Left hindlimb (tissue), 1 donor: Measurements from ENCODE around the gene PODN.

ENCODE experiments used
- DNase-seq: peaks from one replicate; pipeline ENCODE4 v3.0.0-alpha.2; 2018

PODN gene

GRCh38 chr1:53075761-53076163, 13.7 kb downstream of the PODN start:
- DNase-seq: peak; percentile 21

DNA sequence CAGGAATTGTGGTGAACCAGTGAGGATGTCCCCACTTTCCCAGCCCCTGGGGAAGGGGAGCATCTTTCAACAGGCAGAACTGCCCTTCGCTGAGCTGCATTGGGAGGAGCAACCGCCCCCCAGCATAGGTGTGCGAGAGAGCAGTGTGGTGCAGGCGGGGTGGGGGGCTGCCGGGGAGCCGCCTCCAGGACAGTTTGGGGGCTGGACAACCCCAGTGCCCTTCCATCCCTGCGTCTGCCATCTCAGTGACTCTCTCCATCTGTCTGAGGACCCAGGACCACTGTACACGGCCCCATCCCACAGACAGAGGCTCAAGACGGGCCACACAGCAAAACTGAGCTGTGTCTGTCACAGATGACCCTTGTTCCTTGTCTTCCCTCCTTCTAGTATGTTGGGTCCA, 14.2 kb downstream of the PODN start:
- no peak for DNase-seq

DNA sequence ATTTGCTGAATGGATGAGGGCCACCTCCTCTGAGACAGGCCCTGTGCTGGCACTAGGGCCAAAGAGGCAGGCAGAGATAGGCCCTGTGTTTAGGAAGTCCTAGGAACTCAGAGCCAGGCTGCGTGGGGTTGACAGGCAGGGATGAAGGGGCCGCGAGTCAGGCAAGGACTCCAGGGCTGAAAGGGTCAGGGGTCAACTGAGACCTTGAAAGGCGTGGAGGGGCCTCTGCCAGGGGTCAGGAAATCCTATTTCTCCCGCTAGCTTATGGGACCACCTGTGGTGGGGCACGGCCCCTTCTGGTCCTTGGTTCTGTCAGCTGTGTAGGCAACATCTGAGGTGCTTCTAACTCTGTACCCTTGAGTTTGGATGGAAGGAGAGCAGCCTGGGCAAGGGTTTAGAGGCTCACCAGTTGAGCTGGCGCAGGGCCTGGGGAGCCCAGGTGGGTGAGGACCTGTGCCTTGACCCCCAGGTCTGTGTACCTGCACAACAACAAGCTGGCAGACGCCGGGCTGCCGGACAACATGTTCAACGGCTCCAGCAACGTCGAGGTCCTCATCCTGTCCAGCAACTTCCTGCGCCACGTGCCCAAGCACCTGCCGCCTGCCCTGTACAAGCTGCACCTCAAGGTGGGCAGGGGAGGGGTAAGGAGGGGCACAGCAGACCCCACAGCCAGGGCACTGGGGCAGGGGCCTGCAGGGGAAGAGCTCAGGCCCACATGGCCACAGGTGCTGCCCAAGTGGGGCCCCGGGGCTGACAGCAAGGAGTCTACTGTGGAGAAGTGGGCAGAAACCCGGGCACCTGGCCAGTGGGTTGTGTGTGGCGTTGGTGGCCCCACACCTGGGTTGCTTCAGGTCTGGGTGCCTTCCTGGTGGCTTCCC, 14.9 kb downstream of the PODN start:
- DNase-seq: no peak

DNA sequence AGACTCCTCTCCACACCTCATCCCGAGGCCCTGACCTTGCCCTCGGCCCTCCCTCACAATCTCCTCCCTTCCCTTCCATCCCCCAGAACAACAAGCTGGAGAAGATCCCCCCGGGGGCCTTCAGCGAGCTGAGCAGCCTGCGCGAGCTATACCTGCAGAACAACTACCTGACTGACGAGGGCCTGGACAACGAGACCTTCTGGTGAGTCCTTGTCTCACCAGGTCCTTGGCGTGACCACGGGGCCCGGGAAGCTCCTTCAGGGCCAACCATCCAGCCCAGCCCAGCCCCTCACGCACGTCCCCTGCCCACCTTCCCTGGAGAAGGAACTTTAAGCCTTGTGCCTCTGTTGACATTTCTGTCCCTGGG, 15.6 kb downstream of the PODN start:
- no peak for DNase-seq

DNA sequence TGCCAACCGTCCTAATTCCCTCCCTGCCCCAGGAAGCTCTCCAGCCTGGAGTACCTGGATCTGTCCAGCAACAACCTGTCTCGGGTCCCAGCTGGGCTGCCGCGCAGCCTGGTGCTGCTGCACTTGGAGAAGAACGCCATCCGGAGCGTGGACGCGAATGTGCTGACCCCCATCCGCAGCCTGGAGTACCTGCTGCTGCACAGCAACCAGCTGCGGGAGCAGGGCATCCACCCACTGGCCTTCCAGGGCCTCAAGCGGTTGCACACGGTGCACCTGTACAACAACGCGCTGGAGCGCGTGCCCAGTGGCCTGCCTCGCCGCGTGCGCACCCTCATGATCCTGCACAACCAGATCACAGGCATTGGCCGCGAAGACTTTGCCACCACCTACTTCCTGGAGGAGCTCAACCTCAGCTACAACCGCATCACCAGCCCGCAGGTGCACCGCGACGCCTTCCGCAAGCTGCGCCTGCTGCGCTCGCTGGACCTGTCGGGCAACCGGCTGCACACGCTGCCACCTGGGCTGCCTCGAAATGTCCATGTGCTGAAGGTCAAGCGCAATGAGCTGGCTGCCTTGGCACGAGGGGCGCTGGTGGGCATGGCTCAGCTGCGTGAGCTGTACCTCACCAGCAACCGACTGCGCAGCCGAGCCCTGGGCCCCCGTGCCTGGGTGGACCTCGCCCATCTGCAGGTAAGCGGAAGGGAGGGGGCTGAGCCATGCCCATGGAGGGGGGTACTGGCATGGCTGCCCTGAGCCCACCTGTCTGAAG, 16.5 kb downstream of the PODN start:
- peak; percentile 4 for DNase-seq

DNA sequence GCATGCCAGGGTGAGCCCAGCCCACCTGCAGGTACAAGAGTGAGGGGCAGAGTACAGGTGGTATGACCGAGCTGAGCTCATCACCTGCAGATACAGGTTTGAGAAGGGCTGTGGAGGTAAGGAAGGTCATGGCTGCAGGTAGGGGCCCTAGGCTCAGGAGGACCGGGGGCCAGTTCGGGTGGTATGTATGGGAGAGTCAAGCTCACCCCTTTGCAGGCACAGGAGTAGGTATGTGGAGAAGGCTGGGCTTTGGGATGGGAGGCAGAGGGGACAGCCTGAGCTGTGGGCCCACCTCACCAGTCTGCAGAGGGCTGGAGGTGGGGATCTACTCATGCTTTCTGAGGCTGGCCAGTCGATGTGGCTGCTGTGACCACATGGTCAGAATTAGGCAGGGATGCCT, 17.2 kb downstream of the PODN start:
- no peak for DNase-seq

DNA sequence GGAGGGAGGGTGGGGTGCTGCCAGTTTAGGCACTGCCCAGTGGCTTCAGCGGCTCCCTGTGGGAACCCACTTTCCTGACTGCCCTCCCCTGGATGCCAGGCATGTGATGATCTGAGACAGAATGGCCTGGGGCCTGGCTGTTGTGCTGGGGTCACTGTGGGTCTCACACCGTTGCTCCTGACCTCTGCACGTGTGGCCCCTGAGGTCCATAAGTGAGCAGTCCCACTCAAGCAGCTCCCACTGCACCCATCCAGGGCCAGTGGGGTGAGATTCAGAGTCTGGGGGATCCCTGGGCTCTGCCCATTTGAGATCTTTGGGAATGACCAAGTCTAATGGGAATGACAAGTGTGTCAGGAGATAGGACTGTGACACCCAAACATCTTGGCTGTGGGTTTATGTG, 18.0 kb downstream of the PODN start:
- peak; percentile 1 for DNase-seq

GRCh38 chr1:53080769-53081168, 18.8 kb downstream of the PODN start:
- no peak for DNase-seq

DNA sequence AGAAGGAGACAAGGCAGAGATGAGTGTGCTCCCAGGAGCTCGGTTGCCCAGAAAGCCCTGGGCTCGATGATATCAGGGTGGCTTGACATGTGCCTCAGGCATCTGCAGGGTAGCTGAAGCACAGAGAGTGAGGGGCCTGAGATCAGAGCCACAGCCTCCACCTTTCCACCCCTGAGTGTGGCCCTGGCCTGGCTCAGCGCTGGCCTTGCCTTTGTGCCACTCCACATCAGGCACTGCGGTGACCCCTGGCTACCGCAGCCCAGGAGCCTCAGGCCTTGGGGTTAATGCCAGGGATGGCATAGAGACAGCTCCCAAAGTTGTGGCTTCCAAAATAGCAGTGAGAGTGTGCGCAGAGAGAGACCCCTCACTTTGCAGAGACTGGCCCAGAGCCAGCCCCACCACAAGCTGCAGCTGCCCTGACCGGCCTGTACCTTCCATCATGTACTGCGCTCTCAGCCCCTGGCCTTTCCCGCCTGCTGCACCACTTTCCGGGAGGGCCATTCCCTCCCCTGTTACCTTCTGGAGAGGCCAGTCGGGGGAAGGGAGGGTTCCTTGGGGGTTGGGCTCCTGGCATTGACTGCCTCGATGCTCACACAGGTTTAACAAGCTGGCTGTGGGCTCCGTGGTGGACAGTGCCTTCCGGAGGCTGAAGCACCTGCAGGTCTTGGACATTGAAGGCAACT, 19.5 kb downstream of the PODN start:
- DNase-seq: no peak

DNA sequence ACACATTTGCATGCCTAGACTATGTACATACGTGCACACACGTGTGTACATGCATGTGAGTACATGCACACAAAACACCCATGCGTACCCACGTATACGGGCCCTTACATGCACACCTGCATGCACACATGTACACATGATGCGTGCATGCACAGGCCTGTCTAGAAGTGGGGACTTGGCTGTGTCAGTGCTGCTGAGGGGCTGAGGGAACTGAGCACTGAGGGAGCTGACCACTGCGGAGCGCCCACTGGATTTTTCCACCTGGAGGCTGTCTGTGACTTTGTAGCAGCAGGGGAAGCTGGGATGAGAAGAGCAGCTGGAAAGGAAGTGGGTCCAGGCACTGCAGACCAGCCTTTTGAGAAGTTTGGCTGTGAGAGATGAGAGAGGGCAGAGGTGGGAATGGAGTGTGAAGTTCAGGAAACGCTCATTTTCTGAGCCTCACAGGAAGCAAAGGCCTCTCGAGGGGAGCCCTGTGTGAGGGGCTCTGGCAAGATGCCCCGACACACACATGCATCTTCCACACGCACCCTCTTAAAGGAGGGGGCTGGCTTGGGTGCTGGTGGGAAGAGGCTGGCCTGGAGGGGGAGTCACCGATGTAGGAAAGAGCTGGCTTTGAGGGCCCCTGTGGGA, 20.9 kb downstream of the PODN start:
- no peak for DNase-seq

- no peak for DNase-seq
Observed at GRCh38 chr1:53083636-53084588, 21.9 kb downstream of the PODN start.

- no peak for DNase-seq
Observed at GRCh38 chr1:53084589-53084971, 22.6 kb downstream of the PODN start.

DNA sequence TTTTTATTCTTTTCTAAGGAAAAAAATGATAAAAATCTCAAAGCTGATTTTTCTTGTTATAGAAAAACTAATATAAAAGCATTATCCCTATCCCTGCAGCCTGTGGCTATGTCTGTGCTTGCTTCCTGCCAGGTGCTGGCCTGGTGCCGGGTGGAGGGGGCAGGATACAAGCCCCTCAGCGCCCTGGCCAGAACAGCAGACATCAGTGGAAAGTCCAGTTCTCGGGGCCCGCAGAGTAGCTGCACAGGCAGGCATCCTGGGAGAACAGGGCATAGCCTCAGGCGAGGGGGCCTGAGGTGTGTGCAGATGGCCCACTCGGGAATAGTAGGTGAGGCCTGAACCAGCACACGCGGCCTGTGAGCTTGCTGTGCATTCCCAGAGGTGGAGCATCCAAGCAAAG, 23.4 kb downstream of the PODN start:
- DNase-seq: no peak

DNA sequence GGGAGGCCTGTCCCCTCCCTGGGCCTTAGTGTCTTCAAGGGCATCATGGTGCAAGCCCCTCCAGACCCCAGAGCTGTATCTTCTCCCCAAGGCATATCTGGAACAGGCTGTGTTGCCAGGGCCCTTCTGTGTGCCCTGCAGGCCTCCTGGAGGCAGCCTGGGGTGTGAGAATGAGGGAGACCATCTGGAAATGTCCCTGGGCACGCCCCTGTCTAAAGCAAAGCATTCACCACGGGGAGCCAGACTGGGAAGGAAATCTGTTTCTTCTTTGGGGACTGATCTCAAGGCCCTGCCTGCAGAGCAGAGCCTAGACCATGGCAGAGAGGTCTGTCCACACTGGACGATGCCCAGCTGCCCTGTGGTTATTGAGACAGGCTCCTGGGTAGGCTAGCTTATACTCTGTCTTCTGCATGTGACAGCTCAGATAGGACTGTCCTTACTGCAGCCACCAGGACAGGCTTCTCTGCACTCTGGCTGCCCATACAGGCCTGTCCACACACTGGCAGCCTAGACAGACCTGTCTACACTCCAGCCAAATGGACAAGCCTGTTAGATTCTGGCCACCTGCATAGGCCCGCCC, 24.6 kb downstream of the PODN start:
- DNase-seq: no peak

DNA sequence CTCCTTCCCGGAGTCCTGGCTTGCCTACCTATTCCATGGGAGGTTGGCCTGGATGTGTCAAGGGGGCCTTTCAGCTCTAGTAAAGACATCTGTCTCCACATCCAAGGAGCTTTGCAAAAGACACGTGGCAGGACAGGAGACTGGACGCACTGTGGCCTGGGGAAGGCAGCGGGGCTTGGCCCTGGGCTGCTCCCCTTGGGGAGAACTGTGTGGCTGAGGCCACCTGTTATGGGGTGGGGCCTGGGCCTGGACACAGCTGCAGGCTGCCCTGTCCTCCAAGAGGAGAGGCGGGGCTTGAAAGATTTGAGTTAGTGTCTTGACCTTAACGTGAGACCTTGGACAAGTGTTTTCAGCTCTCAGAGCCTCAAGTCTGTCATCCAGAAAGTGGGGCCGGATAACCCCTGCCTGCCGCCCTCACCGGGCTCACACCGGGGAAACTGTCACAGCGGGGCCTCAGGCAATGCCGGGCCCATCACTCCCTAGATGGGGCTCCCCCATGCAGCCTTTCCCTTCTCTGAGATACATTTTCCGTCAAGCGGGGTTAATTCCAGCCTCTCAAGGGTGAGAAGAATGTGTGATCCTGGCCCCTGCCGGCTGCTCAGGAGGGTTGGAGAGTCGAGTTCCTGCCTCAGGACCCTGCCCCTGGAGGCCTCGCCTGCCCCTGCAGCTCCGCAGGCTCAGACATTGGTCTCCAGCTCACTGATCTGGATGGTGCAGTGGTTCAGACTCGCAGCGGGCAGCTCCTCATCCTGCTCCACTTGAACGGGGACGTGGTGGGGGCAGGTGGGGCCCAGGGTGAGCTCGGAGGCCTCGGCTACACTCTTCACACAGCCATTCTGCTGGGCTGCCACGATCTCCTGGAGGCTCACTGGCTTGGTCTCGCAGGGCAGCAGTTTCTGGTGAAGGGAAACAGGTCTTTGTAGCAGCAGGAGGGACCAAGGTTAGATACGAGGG, 25.6 kb downstream of the PODN start:
- DNase-seq: no peak

DNA sequence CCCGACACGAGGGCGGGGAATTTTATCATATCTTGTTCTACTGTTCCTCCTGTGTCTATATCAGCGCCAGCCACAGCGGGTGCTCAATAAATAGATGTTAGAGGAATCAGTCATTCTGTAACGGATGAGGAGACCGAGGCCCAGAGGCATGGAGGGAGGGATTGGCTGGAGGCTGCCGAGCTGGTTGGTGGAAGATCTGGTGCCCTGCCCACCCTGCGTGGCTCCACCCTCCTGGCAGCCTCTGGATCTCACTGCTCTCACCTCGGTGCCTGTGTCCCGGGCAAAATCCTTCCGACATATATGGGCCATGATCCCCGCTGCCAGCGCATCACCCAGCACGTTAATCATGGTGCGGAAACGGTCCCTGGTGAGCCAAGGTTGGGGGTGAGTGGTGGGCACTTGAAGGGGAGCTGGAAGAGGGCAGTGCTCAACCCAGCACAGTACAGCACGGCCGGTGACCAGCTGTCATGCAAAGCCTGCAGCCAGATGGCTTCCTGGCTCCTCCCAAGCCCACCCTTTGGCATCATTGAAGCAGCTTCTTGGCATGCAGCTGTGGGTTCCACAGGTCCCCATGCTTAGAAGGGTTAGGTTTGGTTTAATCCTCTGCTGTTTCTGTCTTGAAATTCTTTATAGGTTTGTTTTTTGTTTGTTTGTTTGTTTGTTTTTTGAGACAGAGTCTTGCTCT, 26.7 kb downstream of the PODN start:
- DNase-seq: peak; percentile 48

- DNase-seq: no peak
Observed at GRCh38 chr1:53089478-53090226, 27.6 kb downstream of the PODN start.

DNA sequence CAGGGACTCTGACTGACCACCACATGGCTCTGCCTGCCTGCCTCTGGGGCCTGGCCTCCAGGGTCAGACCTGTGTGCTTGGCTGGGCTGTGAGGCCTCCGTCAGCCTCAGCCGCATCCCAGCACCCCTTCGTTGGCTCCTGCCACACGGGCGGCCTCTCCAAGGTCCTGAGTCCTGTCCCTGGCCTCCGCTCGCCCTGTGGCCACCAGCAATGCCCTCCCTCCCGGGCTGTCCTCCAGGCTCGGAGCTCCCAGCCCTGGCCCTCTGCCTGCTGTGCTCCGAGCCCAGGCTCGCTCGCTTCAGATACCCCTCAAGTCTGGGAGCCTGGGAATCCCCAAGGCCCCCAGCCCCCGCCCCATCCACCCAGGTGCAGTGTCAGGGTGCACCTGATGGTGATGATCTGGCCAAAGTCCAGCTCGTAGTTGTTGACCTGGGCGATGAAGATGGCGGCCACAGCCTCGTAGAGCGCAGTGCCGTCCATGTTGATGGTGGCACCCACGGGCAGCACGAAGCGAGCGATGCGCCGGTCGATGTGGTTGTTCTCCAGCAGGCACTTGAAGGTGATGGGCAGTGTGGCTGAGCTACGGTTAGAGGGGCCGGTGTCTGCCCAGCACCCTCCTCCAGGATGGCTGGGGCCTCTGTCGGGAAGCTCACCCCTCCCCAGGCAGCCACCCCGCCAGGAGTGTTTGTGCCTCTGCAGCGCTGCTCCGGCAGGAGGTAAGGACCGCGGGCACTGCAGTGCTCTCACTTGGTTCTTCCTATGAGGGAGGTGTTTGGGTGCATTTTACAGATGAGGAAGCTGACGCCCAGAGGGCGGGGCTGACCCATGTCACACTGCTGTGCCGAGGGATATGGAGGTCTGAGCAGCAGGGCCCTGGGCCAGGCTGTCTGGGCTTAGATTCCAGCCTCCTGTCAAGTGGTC, 28.5 kb downstream of the PODN start:
- no peak for DNase-seq
